Neural cell (in vitro differentiated cells): ENCODE measurements around the gene SUCLG2. TPM values are rescaled to one million over a fixed set of nuclear protein-coding genes. Genes with fewer than 3 reads are reported as not detected.

Experiments
- H2AFZ ChIP-seq: fragments of 200-600, 300-800 bp; sonication (generic), shearing (Covaris generic); 2 replicates; pipeline ENCODE4 v1.6.0; 2014; ENCODE audit warnings: low read depth, mild to moderate bottlenecking, antibody characterized with exemption, low read length, moderate library complexity
- H3F3A ChIP-seq: fragments of 200-600 bp; shearing (Covaris generic); 2 replicates; pipeline ENCODE4 v1.6.1; 2016; ENCODE audit warnings: mild to moderate bottlenecking, moderate library complexity, mixed read lengths, antibody characterized with exemption, low read length; ENCODE audit not compliant: insufficient read depth, poor library complexity, severe bottlenecking
- H3K27ac ChIP-seq: fragments of 200-600, 300-800 bp; sonication (generic), shearing (Covaris generic); 2 replicates; pipeline ENCODE4 v1.5.1; 2014; ENCODE audit warnings: mild to moderate bottlenecking, low read length, moderate library complexity
- H3K27me3 ChIP-seq: fragments of 300-800, 200-600 bp; sonication (generic), shearing (Covaris generic); 2 replicates; pipeline ENCODE4 v1.6.0; 2014; ENCODE audit warnings: mild to moderate bottlenecking, low read depth, low read length, moderate library complexity; ENCODE audit not compliant: insufficient read depth
- H3K36me3 ChIP-seq: fragments of 300-800, 200-600 bp; sonication (generic), shearing (Covaris generic); 2 replicates; pipeline ENCODE4 v1.5.1; 2014; ENCODE audit warnings: mild to moderate bottlenecking, antibody characterized with exemption, low read length, moderate library complexity; ENCODE audit not compliant: insufficient read depth
- H3K4me2 ChIP-seq: fragments of 300-800, 200-600 bp; sonication (generic), shearing (Covaris generic); 2 replicates; pipeline ENCODE4 v1.6.0; 2014; ENCODE audit warnings: mild to moderate bottlenecking, low read length
- H3K4me3 ChIP-seq: fragments of 300-800, 200-600 bp; sonication (generic), shearing (Covaris generic); 2 replicates; pipeline ENCODE4 v1.5.1; 2014; ENCODE audit warnings: mild to moderate bottlenecking, low read length, moderate library complexity
- H3K79me2 ChIP-seq: fragments of 200-600 bp; shearing (Covaris generic); replicated peaks from 2 replicates; pipeline ENCODE4 v1.6.0; 2014; ENCODE audit warnings: mild to moderate bottlenecking, low read length, moderate library complexity; ENCODE audit not compliant: insufficient read depth
- H3K9ac ChIP-seq: fragments of 300-800, 200-600 bp; sonication (generic), shearing (Covaris generic); 2 replicates; pipeline ENCODE4 v1.6.1; 2016; ENCODE audit warnings: mild to moderate bottlenecking, low read length, mixed read lengths
- H3K9me2 ChIP-seq: fragments of 200-600 bp; shearing (Covaris generic); 2 replicates; pipeline ENCODE4 v1.6.1; 2016; ENCODE audit warnings: mild to moderate bottlenecking, low read length, mixed read lengths; ENCODE audit not compliant: insufficient read depth
- H3K9me3 ChIP-seq: fragments of 200-600, 300-800 bp; sonication (generic), shearing (Covaris generic); 2 replicates; pipeline ENCODE4 v1.6.1; 2016; ENCODE audit warnings: mild to moderate bottlenecking, mixed run types, low read length, moderate library complexity, mixed read lengths
- H4K20me1 ChIP-seq: fragments of 200-600 bp; shearing (Covaris generic); 2 replicates; pipeline ENCODE4 v1.6.1; 2016; ENCODE audit warnings: mild to moderate bottlenecking, mixed run types; ENCODE audit not compliant: insufficient read depth
- EP300 ChIP-seq: fragments of 450-650 bp; conservative IDR thresholded peaks from 2 replicates; pipeline ENCODE4 v1.6.1; 2014; ENCODE audit warnings: antibody characterized with exemption, mild to moderate bottlenecking, moderate library complexity; ENCODE audit not compliant: poor library complexity, severe bottlenecking
- EZH2 ChIP-seq: fragments of 200-600, 300-800 bp; shearing (Covaris generic), sonication (generic); IDR thresholded peaks from 2 replicates; pipeline ENCODE4 v1.6.1; 2014; ENCODE audit warnings: antibody characterized with exemption, low read length, borderline replicate concordance, mild to moderate bottlenecking; ENCODE audit not compliant: insufficient read depth, poor library complexity, severe bottlenecking
- MXI1 ChIP-seq: fragments of 450-650 bp; conservative IDR thresholded peaks from 2 replicates; pipeline ENCODE4 v1.6.1; 2014; ENCODE audit warnings: antibody characterized with exemption, mild to moderate bottlenecking; ENCODE audit not compliant: poor library complexity, severe bottlenecking
- POLR2AphosphoS5 ChIP-seq: IDR thresholded peaks from 2 replicates; pipeline ENCODE4 v1.6.1; 2012
- RAD21 ChIP-seq: fragments of 450-650 bp; conservative IDR thresholded peaks from 2 replicates; pipeline ENCODE4 v1.6.1; 2014; ENCODE audit warnings: antibody characterized with exemption, mild to moderate bottlenecking, moderate library complexity
- SMC3 ChIP-seq: fragments of 450-650 bp; conservative IDR thresholded peaks from 2 replicates; pipeline ENCODE4 v1.6.1; 2014; ENCODE audit warnings: antibody characterized with exemption, mild to moderate bottlenecking, moderate library complexity; ENCODE audit not compliant: poor library complexity
- TAF1 ChIP-seq: IDR thresholded peaks from 2 replicates; pipeline ENCODE4 v1.6.1; 2012; ENCODE audit warnings: low read depth
- polyA plus RNA-seq: library from polyadenylated mRNA; depleted of rRNA; stranded (reverse); fragments of >200 nt; gene quantifications from 2 replicates; pipeline ENCODE4 v1.2.3, GENCODE V29; 2014
- TF ChIP-seq, protein P1 (sequence below): IDR thresholded peaks from 2 replicates; pipeline ENCODE4 v1.6.1; 2012; ENCODE audit warnings: borderline replicate concordance
- TF ChIP-seq, protein P2 (sequence below): fragments of 450-650 bp; IDR thresholded peaks from 2 replicates; pipeline ENCODE4 v1.5.1; 2014; ENCODE audit warnings: antibody characterized with exemption, mild to moderate bottlenecking, moderate library complexity; ENCODE audit not compliant: poor library complexity, severe bottlenecking

Gene SUCLG2
- polyA plus RNA-seq, 1 donor from 2014 or later: 0.15 TPM

DNA sequence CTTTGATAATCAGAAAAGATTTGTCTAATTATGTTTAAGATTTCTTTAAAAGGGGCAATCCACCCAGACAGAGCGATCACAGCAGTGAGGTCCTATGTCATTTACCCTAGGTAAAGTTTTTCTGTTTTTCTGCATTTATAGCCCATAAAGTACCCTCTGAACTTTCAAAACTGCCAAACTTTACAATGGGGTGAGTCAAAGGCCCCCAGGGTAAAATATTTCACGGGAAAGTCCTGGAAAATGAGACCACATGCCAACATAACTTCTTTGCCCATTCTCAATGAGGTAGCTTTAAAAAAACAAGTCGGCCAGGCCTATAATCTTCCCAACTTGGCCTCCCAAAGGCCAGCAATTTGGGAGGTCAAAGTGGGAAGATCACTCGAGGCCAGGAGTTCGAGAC lies 53.0 kb downstream of the SUCLG2 start:
- Histone ChIP-seq H4K20me1 (no peaks in the 10 kb centered on the region), H3K9me3 (no peaks in the 10 kb centered on the region), H3K9ac (no peak overlapping the region), H3K4me3 (no peak overlapping the region), H3K79me2 (no peaks in the 10 kb centered on the region), H3K36me3 (no peaks in the 10 kb centered on the region), H3F3A (no peaks in the 10 kb centered on the region), H2AFZ (no peak overlapping the region), H3K4me2 (no peak overlapping the region), H3K9me2 (no peaks in the 10 kb centered on the region), H3K27ac (no peak overlapping the region), H3K27me3 (no peaks in the 10 kb centered on the region)
- no peak for TF ChIP-seq POLR2AphosphoS5
- TF ChIP-seq, protein P1, sequence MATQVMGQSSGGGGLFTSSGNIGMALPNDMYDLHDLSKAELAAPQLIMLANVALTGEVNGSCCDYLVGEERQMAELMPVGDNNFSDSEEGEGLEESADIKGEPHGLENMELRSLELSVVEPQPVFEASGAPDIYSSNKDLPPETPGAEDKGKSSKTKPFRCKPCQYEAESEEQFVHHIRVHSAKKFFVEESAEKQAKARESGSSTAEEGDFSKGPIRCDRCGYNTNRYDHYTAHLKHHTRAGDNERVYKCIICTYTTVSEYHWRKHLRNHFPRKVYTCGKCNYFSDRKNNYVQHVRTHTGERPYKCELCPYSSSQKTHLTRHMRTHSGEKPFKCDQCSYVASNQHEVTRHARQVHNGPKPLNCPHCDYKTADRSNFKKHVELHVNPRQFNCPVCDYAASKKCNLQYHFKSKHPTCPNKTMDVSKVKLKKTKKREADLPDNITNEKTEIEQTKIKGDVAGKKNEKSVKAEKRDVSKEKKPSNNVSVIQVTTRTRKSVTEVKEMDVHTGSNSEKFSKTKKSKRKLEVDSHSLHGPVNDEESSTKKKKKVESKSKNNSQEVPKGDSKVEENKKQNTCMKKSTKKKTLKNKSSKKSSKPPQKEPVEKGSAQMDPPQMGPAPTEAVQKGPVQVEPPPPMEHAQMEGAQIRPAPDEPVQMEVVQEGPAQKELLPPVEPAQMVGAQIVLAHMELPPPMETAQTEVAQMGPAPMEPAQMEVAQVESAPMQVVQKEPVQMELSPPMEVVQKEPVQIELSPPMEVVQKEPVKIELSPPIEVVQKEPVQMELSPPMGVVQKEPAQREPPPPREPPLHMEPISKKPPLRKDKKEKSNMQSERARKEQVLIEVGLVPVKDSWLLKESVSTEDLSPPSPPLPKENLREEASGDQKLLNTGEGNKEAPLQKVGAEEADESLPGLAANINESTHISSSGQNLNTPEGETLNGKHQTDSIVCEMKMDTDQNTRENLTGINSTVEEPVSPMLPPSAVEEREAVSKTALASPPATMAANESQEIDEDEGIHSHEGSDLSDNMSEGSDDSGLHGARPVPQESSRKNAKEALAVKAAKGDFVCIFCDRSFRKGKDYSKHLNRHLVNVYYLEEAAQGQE: no peak
- TF ChIP-seq, protein P2, sequence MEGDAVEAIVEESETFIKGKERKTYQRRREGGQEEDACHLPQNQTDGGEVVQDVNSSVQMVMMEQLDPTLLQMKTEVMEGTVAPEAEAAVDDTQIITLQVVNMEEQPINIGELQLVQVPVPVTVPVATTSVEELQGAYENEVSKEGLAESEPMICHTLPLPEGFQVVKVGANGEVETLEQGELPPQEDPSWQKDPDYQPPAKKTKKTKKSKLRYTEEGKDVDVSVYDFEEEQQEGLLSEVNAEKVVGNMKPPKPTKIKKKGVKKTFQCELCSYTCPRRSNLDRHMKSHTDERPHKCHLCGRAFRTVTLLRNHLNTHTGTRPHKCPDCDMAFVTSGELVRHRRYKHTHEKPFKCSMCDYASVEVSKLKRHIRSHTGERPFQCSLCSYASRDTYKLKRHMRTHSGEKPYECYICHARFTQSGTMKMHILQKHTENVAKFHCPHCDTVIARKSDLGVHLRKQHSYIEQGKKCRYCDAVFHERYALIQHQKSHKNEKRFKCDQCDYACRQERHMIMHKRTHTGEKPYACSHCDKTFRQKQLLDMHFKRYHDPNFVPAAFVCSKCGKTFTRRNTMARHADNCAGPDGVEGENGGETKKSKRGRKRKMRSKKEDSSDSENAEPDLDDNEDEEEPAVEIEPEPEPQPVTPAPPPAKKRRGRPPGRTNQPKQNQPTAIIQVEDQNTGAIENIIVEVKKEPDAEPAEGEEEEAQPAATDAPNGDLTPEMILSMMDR: no peak
- no peak for TF ChIP-seq EP300
- TF ChIP-seq EZH2: no peak
- no peak for TF ChIP-seq MXI1
- no peak for TF ChIP-seq RAD21
- TF ChIP-seq SMC3: no peak
- TF ChIP-seq TAF1: no peak

DNA sequence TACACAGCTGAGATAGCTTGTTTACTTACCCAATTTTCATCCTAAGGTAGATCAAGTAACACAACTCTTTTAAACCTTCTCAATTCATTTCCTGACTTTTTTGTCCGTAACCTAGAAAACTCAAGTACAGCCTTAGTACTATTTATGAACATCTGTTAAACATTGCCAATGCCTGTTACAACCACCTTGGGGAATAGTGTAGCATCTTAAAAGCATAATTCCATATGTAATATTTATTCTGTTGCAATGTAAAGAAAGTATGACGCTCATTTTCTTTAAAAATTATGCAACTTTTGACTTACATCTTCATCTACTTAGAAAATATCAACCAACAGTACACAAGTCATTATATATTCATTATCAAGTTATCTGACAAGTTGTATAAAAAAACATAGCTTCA lies 54.6 kb downstream of the SUCLG2 start:
- no peak for TF ChIP-seq TAF1
- TF ChIP-seq, protein P2: no peak
- no peak overlapping the region for H3K27ac ChIP-seq
- no peaks in the 10 kb centered on the region for H3K27me3 ChIP-seq
- H3K9me3 ChIP-seq: no peaks in the 10 kb centered on the region
- no peaks in the 10 kb centered on the region for H3K9me2 ChIP-seq
- no peak overlapping the region for H3K4me2 ChIP-seq
- no peak overlapping the region for H3K9ac ChIP-seq
- H3K79me2 ChIP-seq: no peaks in the 10 kb centered on the region
- no peaks in the 10 kb centered on the region for H4K20me1 ChIP-seq
- H2AFZ ChIP-seq: no peak overlapping the region
- no peaks in the 10 kb centered on the region for H3F3A ChIP-seq
- no peaks in the 10 kb centered on the region for H3K36me3 ChIP-seq
- no peak overlapping the region for H3K4me3 ChIP-seq
